NCI-H2107 (cell line): Measurements from ENCODE around the gene DESI1.

ENCODE experiments used
- DNase-seq: peaks from one replicate; lab custom pipeline; 2025; lab: John Stamatoyannopoulos, UW

Gene DESI1

DNA sequence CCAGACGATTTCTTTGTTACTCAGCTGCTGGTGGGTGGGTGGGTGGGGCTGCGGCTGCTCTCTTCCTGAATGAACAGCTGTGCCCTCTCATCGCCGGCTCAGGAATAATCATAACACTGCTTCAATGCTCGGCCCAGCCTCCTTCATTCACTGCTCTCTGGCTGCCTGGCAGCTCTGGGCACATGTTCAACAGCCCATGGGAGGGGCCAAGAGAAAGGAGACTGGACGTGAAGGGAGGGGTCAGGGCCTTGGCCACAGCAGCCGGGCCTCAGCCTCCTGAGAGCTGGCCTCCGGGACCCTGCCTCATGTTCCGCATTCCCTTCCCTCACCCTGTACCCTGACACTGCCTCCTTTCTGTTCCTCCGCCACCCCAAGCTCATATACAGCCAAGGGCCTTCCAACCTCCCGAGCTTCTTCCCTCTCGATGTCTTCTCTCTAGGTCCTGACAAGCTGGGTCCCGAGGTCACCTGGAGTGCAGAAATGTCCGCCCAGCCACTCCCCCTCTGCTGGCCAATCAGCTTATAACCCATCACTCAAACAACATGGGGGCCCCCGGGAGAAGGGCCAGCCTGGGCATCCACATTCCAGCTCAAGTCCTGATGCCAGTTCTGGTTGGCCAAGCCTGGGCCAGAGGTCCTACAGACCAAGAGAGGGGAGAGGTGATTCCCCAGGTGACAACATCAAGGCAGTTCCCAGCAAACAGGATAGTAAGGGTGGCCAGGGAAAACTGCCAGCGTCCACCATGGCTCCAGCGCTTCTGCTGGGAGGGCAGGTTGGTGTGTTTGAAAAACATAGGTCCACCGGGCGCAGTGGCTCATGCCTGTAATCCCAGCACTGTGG lies 63.2 kb downstream of the DESI1 start:
- no peak for DNase-seq

DNA sequence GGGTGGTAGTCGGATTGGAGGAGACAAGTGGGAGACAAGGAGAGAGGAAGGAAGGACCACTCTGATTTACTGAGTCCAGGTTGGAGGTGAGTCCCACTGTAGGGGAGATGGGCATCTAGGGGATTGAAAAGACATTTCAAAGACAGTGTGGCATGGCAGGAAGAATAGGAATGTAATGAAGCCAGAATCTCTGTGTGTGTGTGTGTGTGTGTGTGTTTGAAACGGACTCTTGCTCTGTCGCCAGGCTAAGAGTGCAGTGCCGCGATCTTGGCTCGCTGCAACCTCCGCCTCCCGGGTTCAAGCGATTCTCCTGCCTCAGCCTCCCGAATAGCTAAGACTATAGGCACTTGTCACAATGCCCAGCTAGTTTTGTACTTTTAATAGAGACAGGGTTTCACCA lies 64.3 kb downstream of the DESI1 start:
- DNase-seq, result no peak

DNA sequence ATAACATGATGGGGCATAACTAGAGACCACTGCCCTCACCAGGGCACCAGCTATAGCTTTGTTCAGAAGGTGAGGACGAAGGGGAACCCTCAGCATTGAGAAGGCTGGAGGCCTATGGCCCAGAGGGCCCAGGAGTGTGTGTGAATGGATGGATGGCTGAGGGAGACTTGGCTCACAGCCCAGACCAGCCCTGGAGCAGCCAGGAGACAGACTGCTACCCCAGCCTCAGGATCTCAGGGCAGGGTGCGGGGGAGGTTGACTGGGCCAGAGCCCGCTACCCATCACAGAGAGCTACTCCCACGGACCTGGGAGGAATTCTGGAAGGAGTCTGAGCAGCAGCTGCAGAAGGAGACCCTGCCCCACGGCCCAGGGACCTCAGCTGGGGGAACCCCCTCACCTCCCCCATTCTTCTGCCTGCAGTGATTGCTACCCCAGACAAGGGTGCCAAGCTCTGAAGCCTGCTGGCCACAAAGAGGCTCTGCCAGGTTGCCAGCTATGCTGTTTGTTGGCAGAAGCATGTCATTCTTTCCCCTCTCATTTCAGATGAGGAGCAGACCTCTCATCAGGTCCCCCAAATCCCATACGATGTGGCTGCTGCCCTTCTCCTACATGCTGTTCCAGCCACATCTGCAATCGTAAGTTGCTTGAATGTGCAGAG lies 65.4 kb downstream of the DESI1 start:
- no peak for DNase-seq

DNA sequence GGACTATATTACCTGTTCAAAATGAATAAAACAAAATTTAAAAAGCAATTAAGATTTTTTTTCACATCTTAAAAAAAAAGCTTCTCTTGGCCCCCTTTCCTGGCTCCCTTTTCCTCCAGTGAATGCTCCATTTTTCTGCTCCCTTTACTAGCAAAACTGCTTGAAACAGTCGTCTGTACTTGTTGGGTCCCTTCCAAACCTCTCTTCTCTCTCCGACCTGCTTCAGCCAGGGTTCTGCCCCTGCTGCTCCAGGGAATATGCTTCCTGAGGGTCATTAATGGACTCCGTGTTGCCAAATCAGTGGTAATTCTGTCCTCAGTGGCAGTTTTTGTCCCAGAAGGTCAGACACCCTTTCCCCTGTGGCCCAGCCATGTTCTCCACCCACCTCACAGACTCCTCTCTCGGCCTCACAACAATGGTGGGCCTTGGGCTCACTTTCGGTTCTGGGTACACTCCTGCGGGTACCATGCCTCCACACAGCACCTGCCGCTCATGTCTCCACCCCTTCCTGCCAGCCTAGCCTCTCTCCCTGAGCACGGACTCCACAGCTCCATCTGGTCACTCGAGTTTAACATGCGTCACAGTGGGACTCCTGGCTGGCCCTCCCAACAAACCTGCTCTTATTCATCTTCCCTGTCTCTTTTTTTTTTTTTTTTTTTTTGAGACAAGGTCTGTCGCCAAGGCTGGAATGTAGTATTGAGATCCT lies 68.8 kb downstream of the DESI1 start:
- no peak for DNase-seq

DNA sequence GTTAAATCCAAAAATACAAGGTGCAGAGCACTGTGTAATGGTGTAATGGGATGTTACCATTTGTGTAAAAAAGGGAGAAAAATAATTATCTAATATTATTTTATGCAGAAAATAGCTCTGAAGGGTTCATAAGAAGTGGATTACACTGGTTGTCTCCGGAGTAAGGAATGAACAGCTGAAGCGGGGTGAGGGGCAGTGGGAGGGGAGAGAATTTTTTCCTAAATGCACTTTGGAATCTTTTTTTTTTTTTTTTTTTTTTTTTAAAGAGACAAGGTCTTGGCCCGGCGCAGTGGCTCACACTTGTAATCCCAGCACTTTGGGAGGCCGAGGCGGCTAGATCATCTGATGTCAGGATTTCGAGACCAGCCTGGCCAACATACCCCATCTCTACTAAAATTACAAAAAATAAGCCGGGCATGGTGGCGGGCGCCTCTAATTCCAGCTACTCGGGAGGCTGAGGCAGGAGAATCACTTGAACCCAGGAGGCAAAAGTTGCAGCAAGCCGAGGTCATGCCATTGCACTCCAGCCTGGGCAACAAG lies 69.8 kb downstream of the DESI1 start:
- DNase-seq, result no peak

DNA sequence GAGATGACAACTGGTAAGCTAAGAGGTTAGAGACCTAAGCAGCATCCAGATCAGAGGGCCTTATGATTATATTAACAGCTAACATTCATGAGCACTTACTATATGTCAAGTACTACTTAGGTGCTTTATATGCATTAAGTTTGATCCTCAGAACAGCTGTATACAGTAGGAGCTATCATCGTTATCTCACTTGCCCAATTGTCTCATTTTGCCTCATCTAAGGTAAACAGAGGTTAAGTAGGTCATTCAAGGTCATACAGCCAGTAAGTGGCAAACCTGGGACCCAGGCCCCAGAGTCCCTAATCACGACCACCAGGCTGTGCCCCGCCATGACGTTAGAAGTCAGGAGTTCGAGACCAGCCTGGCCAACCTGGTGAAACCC lies 72.0 kb downstream of the DESI1 start:
- DNase-seq, result no peak
